Epithelial cell of alveolus of lung (primary cell): Measurements from ENCODE around the gene LOX. TPM values are rescaled to one million over a fixed set of nuclear protein-coding genes. Genes with fewer than 3 reads are reported as not detected.

Experiments
- total RNA-seq: library from RNA; depleted of rRNA; stranded (reverse); fragments of >200 nt; gene quantifications from 2 replicates; pipeline ENCODE4 v1.2.1, GENCODE V29; 2015

LOX gene, protein sequence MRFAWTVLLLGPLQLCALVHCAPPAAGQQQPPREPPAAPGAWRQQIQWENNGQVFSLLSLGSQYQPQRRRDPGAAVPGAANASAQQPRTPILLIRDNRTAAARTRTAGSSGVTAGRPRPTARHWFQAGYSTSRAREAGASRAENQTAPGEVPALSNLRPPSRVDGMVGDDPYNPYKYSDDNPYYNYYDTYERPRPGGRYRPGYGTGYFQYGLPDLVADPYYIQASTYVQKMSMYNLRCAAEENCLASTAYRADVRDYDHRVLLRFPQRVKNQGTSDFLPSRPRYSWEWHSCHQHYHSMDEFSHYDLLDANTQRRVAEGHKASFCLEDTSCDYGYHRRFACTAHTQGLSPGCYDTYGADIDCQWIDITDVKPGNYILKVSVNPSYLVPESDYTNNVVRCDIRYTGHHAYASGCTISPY
- total RNA-seq: 123 and 125 TPM in 2 replicates

DNA sequence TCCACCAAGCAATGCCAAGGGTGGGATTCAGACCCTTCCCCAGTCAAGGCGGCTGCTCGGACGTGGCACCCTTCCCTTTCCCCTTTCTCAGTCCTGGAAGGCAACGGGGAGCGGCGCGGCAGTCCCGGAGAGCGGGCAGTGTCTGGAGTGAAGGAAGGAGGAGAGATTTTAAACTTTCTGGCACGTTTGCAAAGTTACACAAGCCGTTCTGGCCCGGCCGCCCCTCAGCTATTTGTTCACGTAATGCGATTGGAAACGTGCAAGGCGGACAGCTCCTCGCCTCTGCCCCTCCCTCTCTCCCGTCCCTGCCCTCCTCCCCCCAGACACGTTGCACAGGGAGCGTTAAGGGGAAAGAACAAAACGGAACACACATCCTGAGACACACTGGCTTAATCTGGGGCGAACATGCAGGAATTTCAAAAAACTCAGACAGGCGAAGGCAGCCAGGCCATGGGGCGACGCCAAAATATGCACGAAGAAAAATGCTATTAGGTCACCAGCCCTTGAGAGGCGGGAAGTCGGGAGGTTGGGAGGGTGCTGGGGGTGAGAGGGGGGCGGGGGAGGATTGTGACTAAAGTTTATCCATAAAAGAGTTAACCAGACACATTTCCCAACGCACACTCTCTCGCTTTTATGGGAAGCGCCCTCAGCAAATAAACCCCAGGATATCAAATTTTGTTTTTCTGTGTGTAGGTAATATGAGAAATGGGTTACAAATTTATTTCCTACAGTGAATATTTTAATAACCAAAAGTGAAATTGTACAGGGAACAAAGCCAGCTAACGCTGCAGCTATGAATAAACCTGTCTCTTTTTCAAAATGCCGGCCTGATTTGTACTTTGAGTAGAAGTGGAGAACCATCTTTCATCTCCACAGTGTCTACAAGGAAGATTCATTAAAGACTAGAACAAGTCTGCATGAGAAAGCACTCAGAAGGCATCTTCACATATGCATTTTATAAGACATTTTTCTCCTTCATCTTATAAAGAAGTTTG is at the start of gene LOX:
Gene LOX (minus strand): TSS at position 144 of the 995 bp plus-strand sequence. CDS start 274 bp downstream, outside the sequence.

Other genes starting within 250 kb of the LOX start
- gene FTMT, start 226.4 kb downstream of the LOX start, total RNA-seq: not detected in 2 replicates
- gene SRFBP1, start 116.3 kb downstream of the LOX start, total RNA-seq: 9.3 and 12.2 TPM in 2 replicates
- gene ZNF474, start 51.3 kb upstream of the LOX start, total RNA-seq: 0.78 TPM in 1 of 2 replicates, not detected in the other
- 2.6 and 13.6 TPM in 2 replicates for gene SNCAIP, start 234.0 kb upstream of the LOX start, total RNA-seq